Measurements from ENCODE around the gene TRDMT1.
"Not testable (repeated sequence)": the region's sequence is repeated elsewhere in the genome, so short reads cannot be mapped to it uniquely, and the experiment has no call there.

The TRDMT1 gene

GRCh38 chr10:17122052-17122451 lies 79.4 kb downstream of the TRDMT1 start:
- H3K4me3 ChIP-seq (ENCODE audit: low read depth, low read length), result no peak overlapping the region
- ChIA-PET POLR2A (interaction anchor here (0.7 to 1.6 kb wide), 3 partner anchors 37 to 110 kb away, joined by 3 to 4 read pairs (median 4); no protein-coding TSS in a partner anchor), CTCF (interaction anchor here (1.2 kb wide), 1 partner anchor 35 kb away, joined by 3 read pairs; no protein-coding TSS in a partner anchor)
- TF ChIP-seq, protein P1, sequence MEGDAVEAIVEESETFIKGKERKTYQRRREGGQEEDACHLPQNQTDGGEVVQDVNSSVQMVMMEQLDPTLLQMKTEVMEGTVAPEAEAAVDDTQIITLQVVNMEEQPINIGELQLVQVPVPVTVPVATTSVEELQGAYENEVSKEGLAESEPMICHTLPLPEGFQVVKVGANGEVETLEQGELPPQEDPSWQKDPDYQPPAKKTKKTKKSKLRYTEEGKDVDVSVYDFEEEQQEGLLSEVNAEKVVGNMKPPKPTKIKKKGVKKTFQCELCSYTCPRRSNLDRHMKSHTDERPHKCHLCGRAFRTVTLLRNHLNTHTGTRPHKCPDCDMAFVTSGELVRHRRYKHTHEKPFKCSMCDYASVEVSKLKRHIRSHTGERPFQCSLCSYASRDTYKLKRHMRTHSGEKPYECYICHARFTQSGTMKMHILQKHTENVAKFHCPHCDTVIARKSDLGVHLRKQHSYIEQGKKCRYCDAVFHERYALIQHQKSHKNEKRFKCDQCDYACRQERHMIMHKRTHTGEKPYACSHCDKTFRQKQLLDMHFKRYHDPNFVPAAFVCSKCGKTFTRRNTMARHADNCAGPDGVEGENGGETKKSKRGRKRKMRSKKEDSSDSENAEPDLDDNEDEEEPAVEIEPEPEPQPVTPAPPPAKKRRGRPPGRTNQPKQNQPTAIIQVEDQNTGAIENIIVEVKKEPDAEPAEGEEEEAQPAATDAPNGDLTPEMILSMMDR (IDR thresholded peaks at IDR 0.05; ENCODE audit: insufficient read depth, low read length, missing control alignments), result no peak
- no peak for DNase-seq (ENCODE audit: low read depth, low spot score)

GRCh38 chr10:17120694-17121093 lies 80.8 kb downstream of the TRDMT1 start:
- no peak for DNase-seq (ENCODE audit: low read depth, low spot score)
- TF ChIP-seq, protein P1 (IDR thresholded peaks at IDR 0.05; ENCODE audit: insufficient read depth, low read length, missing control alignments), result no peak
- ChIA-PET POLR2A (no interaction called here), CTCF (no interaction called here)
- H3K4me3 ChIP-seq (ENCODE audit: low read depth, low read length), result no peak overlapping the region

GRCh38 chr10:17119845-17120244 lies 81.6 kb downstream of the TRDMT1 start:
- POLR2A ChIA-PET, result no interaction called here
- no peak overlapping the region for H3K4me3 ChIP-seq (ENCODE audit: low read depth, low read length)
- no peak for DNase-seq (ENCODE audit: low read depth, low spot score)
- CTCF ChIA-PET, result interaction anchor here (0.8 kb wide), 1 partner anchor 61 kb away, joined by 3 read pairs; no protein-coding TSS in a partner anchor
- TF ChIP-seq, protein P1 (IDR thresholded peaks at IDR 0.05; ENCODE audit: insufficient read depth, low read length, missing control alignments), result no peak

DNA sequence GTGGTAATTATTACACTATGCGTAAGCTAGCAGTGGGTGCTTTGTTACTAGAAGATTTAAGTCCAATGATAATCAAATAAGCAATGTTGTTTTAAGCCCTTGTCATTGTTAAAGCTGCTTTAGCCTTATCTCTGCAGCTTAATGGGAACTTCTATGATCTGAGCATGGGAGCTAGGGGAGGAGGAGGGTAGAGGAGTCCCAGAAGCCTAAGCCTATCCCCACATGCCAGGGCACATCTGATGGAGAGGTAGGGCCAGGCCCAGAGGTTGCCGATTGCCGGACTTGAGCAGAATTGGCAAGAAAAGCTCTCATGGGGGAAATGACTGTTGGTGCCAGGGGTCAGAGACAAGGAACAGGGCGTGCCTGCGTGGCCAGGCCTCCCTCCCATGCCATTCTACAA lies 85.3 kb downstream of the TRDMT1 start:
- POLR2A ChIA-PET, result no interaction called here
- CTCF ChIA-PET, result interaction anchor here (2.0 kb wide), 1 partner anchor 15 kb away, joined by 5 read pairs; the partner anchor contains the start of gene CUBN
- DNase-seq (ENCODE audit: low read depth, low spot score), result no peak
- TF ChIP-seq, protein P1 (IDR thresholded peaks at IDR 0.05; ENCODE audit: insufficient read depth, low read length, missing control alignments), result no peak
- no peak overlapping the region for H3K4me3 ChIP-seq (ENCODE audit: low read depth, low read length)

- TF ChIP-seq, protein P1 (IDR thresholded peaks at IDR 0.05; ENCODE audit: insufficient read depth, low read length, missing control alignments), result no peak
- no peak for DNase-seq (ENCODE audit: low read depth, low spot score)
- ChIA-PET CTCF (interaction anchor here (2.0 kb wide), 1 partner anchor 15 kb away, joined by 5 read pairs; the partner anchor contains the start of gene CUBN), POLR2A (no interaction called here)
- no peak overlapping the region for H3K4me3 ChIP-seq (ENCODE audit: low read depth, low read length)
Measured at GRCh38 chr10:17115683-17116082, 85.8 kb downstream of the TRDMT1 start.

- POLR2A ChIA-PET; CTCF ChIA-PET; DNase-seq (ENCODE audit: low read depth, low spot score); H3K4me3 ChIP-seq (ENCODE audit: low read depth, low read length): not testable (repeated sequence)
Measured at GRCh38 chr10:17114878-17115444, 86.5 kb downstream of the TRDMT1 start.
